HEK293 (cell line): Measurements from ENCODE around the gene WNT9B.

Experiments used
- CTCF ChIA-PET: fragments of 350-600 bp; formaldehyde crosslinking; extraction: SDS; loops from one replicate; lab custom pipeline; 2021; ENCODE audit warnings: antibody characterized with exemption; lab: Yijun Ruan, JAX
- POLR2A ChIA-PET: fragments of 300-600 bp; formaldehyde crosslinking; extraction: SDS; loops from one replicate; lab custom pipeline; 2020; ENCODE audit warnings: antibody characterized with exemption, inconsistent platforms; lab: Yijun Ruan, JAX
- H3K27ac ChIP-seq: fragments of 200-500 bp; sonication (Bioruptor generic); 2 replicates; pipeline ENCODE4 v1.5.1; 2014; ENCODE audit warnings: low read depth, low read length, control low read depth, inconsistent platforms; ENCODE audit errors: extremely low read depth
- H3K36me3 ChIP-seq, 2 experiments: fragments of 200-500 bp in 1 of 2; sonication (Bioruptor generic) in 1 of 2; 1 replicate in 1 of 2; 2 replicates in 1 of 2; pipeline ENCODE4 v1.5.1; 2014 to 2017; ENCODE audit warnings: inconsistent platforms in 2 of 2, low read length in 2 of 2; ENCODE audit not compliant: control insufficient read depth in 2 of 2, insufficient read depth in 1 of 2
- H3K4me1 ChIP-seq: fragments of 200-500 bp; sonication (Bioruptor generic); 2 replicates; pipeline ENCODE4 v1.5.1; 2014; ENCODE audit warnings: mild to moderate bottlenecking, low read length, inconsistent platforms; ENCODE audit not compliant: control insufficient read depth, insufficient read depth
- H3K4me3 ChIP-seq: 2 replicates; pipeline ENCODE4 v1.5.1; 2011; ENCODE audit warnings: low read depth, mild to moderate bottlenecking, control low read depth, low read length, moderate library complexity
- H3K9me3 ChIP-seq: fragments of 200-500 bp; sonication (Bioruptor generic); 2 replicates; pipeline ENCODE4 v1.5.1; 2014; ENCODE audit warnings: low read depth, low read length, inconsistent platforms; ENCODE audit not compliant: control insufficient read depth, insufficient read depth
- BCL11A ChIP-seq: fragments of 450-650 bp; formaldehyde crosslinking; IDR thresholded peaks from 2 replicates; pipeline ENCODE4 v1.5.1; 2016; ENCODE audit warnings: low read depth, missing biosample characterization, missing genetic modification characterization
- CTCF ChIP-seq: fragments of 450-650 bp; formaldehyde crosslinking; IDR thresholded peaks from 2 replicates; pipeline ENCODE4 v1.5.1; 2016; ENCODE audit warnings: missing biosample characterization, missing genetic modification characterization
- GLIS1 ChIP-seq: fragments of 450-650 bp; formaldehyde crosslinking; IDR thresholded peaks from 2 replicates; pipeline ENCODE4 v1.5.1; 2016; ENCODE audit warnings: missing biosample characterization, missing genetic modification characterization
- HOXC10 ChIP-seq: sonication (generic); formaldehyde crosslinking; IDR thresholded peaks from 2 replicates; pipeline ENCODE4 v1.8.1; 2023; ENCODE audit warnings: mild to moderate bottlenecking, missing genetic modification reagents
- OSR2 ChIP-seq: fragments of 450-650 bp; formaldehyde crosslinking; IDR thresholded peaks from 2 replicates; pipeline ENCODE4 v1.5.1; 2016; ENCODE audit warnings: missing biosample characterization, missing genetic modification characterization
- PATZ1 ChIP-seq: fragments of 450-650 bp; formaldehyde crosslinking; IDR thresholded peaks from 2 replicates; pipeline ENCODE4 v1.5.1; 2016; ENCODE audit warnings: missing biosample characterization, missing genetic modification characterization
- PBX3 ChIP-seq: sonication (generic); formaldehyde crosslinking; IDR thresholded peaks from 2 replicates; pipeline ENCODE4 v1.8.1; 2022; ENCODE audit warnings: mild to moderate bottlenecking, moderate library complexity, missing genetic modification reagents
- SCRT1 ChIP-seq: fragments of 450-650 bp; formaldehyde crosslinking; IDR thresholded peaks from 2 replicates; pipeline ENCODE4 v1.5.1; 2016; ENCODE audit warnings: missing biosample characterization, missing genetic modification characterization, borderline replicate concordance
- SCRT2 ChIP-seq: fragments of 450-650 bp; formaldehyde crosslinking; IDR thresholded peaks from 2 replicates; pipeline ENCODE4 v1.5.1; 2016; ENCODE audit warnings: missing biosample characterization, missing genetic modification characterization
- TRIM28 ChIP-seq: IDR thresholded peaks from 2 replicates; pipeline ENCODE4 v1.6.1; 2011; ENCODE audit warnings: low read length, control low read depth, borderline replicate concordance
- ZEB2 ChIP-seq: fragments of 450-650 bp; formaldehyde crosslinking; IDR thresholded peaks from 2 replicates; pipeline ENCODE4 v1.5.1; 2016; ENCODE audit warnings: missing biosample characterization, missing genetic modification characterization
- ZFP3 ChIP-seq: fragments of 450-650 bp; formaldehyde crosslinking; IDR thresholded peaks from 2 replicates; pipeline ENCODE4 v1.5.1; 2016; ENCODE audit warnings: low read depth, missing biosample characterization, missing genetic modification characterization
- ZNF202 ChIP-seq: fragments of 450-650 bp; formaldehyde crosslinking; IDR thresholded peaks from 2 replicates; pipeline ENCODE4 v1.5.1; 2016; ENCODE audit warnings: missing biosample characterization, missing genetic modification characterization, borderline replicate concordance
- ZNF23 ChIP-seq: fragments of 450-650 bp; formaldehyde crosslinking; IDR thresholded peaks from 2 replicates; pipeline ENCODE4 v1.5.1; 2016; ENCODE audit warnings: missing biosample characterization, missing genetic modification characterization, borderline replicate concordance
- ZNF24 ChIP-seq: fragments of 450-650 bp; formaldehyde crosslinking; IDR thresholded peaks from 2 replicates; pipeline ENCODE4 v1.5.1; 2016; ENCODE audit warnings: missing biosample characterization, missing genetic modification characterization
- ZNF26 ChIP-seq: fragments of 450-650 bp; formaldehyde crosslinking; IDR thresholded peaks from 2 replicates; pipeline ENCODE4 v1.5.1; 2016; ENCODE audit warnings: missing biosample characterization, missing genetic modification characterization
- ZNF324 ChIP-seq: fragments of 450-650 bp; formaldehyde crosslinking; IDR thresholded peaks from 2 replicates; pipeline ENCODE4 v1.5.1; 2016; ENCODE audit warnings: missing biosample characterization, missing genetic modification characterization
- ZNF391 ChIP-seq: fragments of 450-650 bp; formaldehyde crosslinking; IDR thresholded peaks from 2 replicates; pipeline ENCODE4 v1.5.1; 2016; ENCODE audit warnings: low read depth, missing biosample characterization, missing genetic modification characterization, borderline replicate concordance
- ZNF530 ChIP-seq: fragments of 450-650 bp; formaldehyde crosslinking; IDR thresholded peaks from 2 replicates; pipeline ENCODE4 v1.5.1; 2016; ENCODE audit warnings: low read depth, missing biosample characterization, missing genetic modification characterization
- ZNF654 ChIP-seq: fragments of 450-650 bp; formaldehyde crosslinking; IDR thresholded peaks from 2 replicates; pipeline ENCODE4 v1.5.1; 2016; ENCODE audit warnings: low read depth, missing biosample characterization, missing genetic modification characterization
- ZNF777 ChIP-seq: fragments of 450-650 bp; formaldehyde crosslinking; IDR thresholded peaks from 2 replicates; pipeline ENCODE4 v1.5.1; 2017; ENCODE audit warnings: missing biosample characterization, missing genetic modification characterization, borderline replicate concordance
- ZNF785 ChIP-seq: fragments of 450-650 bp; formaldehyde crosslinking; IDR thresholded peaks from 2 replicates; pipeline ENCODE4 v1.5.1; 2016; ENCODE audit warnings: missing biosample characterization, missing genetic modification characterization
- ZNF791 ChIP-seq: fragments of 450-650 bp; formaldehyde crosslinking; IDR thresholded peaks from 2 replicates; pipeline ENCODE4 v1.5.1; 2016; ENCODE audit warnings: missing biosample characterization, missing genetic modification characterization
- ZXDB ChIP-seq: fragments of 450-650 bp; formaldehyde crosslinking; IDR thresholded peaks from 2 replicates; pipeline ENCODE4 v1.5.1; 2016; ENCODE audit warnings: missing biosample characterization, missing genetic modification characterization

WNT9B gene

GRCh38 chr17:46834846-46835245 lies 16.5 kb upstream of the WNT9B start (continued):
- TF ChIP-seq CTCF (tag by site-specific recombination): no peak

- no peak for TF ChIP-seq ZNF785 (tag by site-specific recombination)
- TF ChIP-seq OSR2 (tag by site-specific recombination): no peak
- no peak for TF ChIP-seq ZNF24 (tag by site-specific recombination)
- TF ChIP-seq, all 188 proteins: peak for 0
- H3K4me3 ChIP-seq: no peak overlapping the region
- H3K36me3 ChIP-seq: no peaks in the 10 kb centered on the region
- no peaks in the 10 kb centered on the region for H3K9me3 ChIP-seq
- no peaks in the 10 kb centered on the region for H3K4me1 ChIP-seq
- CTCF ChIA-PET: interaction anchor here (0.6 to 2.2 kb wide), 7 partner anchors 11 to 55 kb away, joined by 3 to 19 read pairs (median 6); no protein-coding TSS in a partner anchor
- no peak overlapping the region for H3K27ac ChIP-seq
- POLR2A ChIA-PET: no interaction called here
These were observed 14.9 kb upstream of the WNT9B start for GRCh38 chr17:46836500-46836899.

- ChIA-PET CTCF (interaction anchor here (0.7 kb wide), 2 partner anchors 102 to 805 kb away, joined by 3 to 4 read pairs; no protein-coding TSS in a partner anchor), POLR2A (no interaction called here)
- Histone ChIP-seq H3K4me3 (no peak overlapping the region), H3K36me3 (no peaks in the 10 kb centered on the region), H3K4me1 (no peaks in the 10 kb centered on the region), H3K27ac (no peak overlapping the region), H3K9me3 (no peaks in the 10 kb centered on the region)
- no peak for TF ChIP-seq ZNF654 (tag by site-specific recombination)
- no peak for TF ChIP-seq BCL11A (tag by site-specific recombination)
- no peak for TF ChIP-seq PBX3
These were observed 13.9 kb upstream of the WNT9B start for GRCh38 chr17:46837521-46837920.

- ChIA-PET CTCF (interaction anchor here (0.7 kb wide), 1 partner anchor 63 kb away, joined by 4 read pairs; no protein-coding TSS in a partner anchor), POLR2A (no interaction called here)
- H3K9me3 ChIP-seq: no peaks in the 10 kb centered on the region
- no peak overlapping the region for H3K4me3 ChIP-seq
- H3K27ac ChIP-seq: no peak overlapping the region
- no peaks in the 10 kb centered on the region for H3K4me1 ChIP-seq
- no peaks in the 10 kb centered on the region for H3K36me3 ChIP-seq
- TF ChIP-seq ZNF202 (tag by site-specific recombination): no peak
- no peak for TF ChIP-seq HOXC10 (CRISPR knock-in tag)
- no peak for TF ChIP-seq GLIS1 (tag by site-specific recombination)
- TF ChIP-seq SCRT1 (tag by site-specific recombination): no peak
- TF ChIP-seq ZFP3 (tag by site-specific recombination): no peak
- TF ChIP-seq ZNF777: no peak
- no peak for TF ChIP-seq ZNF791 (tag by site-specific recombination)
- TF ChIP-seq TRIM28: no peak
- TF ChIP-seq PATZ1: no peak
- no peak for TF ChIP-seq ZEB2 (tag by site-specific recombination)
- no peak for TF ChIP-seq ZNF26 (tag by site-specific recombination)
- no peak for TF ChIP-seq ZNF530
- TF ChIP-seq SCRT2 (tag by site-specific recombination): no peak
- TF ChIP-seq ZXDB (tag by site-specific recombination): no peak
- no peak for TF ChIP-seq ZNF324 (tag by site-specific recombination)
- no peak for TF ChIP-seq ZNF391 (tag by site-specific recombination)
- TF ChIP-seq ZNF23 (tag by site-specific recombination): no peak
These were observed 12.2 kb upstream of the WNT9B start for GRCh38 chr17:46839211-46839610.
